ENCODE results near the gene USP13.

DNA sequence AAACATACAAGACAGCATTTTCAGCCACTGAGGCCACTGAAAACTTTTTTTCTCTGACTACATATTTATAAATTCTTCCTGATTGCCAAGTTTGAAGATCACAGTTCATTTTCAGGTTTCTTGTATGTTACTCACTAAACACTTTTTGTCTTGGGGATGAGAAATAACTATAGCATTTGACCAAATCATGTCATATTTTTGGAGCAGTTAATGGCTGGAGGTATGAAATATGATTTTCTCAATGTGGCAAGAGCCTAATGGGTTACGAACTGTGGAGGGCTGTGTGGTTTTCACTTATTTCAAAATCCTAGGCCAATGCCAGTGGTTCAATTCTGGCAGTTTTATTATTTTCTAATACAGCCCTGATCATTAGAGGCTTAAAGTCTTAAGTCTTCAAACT, 64.4 kb downstream of the USP13 start:
- TF ChIP-seq CEBPB (IDR thresholded peaks at IDR 0.05), result no peak
- TF ChIP-seq, protein P1, sequence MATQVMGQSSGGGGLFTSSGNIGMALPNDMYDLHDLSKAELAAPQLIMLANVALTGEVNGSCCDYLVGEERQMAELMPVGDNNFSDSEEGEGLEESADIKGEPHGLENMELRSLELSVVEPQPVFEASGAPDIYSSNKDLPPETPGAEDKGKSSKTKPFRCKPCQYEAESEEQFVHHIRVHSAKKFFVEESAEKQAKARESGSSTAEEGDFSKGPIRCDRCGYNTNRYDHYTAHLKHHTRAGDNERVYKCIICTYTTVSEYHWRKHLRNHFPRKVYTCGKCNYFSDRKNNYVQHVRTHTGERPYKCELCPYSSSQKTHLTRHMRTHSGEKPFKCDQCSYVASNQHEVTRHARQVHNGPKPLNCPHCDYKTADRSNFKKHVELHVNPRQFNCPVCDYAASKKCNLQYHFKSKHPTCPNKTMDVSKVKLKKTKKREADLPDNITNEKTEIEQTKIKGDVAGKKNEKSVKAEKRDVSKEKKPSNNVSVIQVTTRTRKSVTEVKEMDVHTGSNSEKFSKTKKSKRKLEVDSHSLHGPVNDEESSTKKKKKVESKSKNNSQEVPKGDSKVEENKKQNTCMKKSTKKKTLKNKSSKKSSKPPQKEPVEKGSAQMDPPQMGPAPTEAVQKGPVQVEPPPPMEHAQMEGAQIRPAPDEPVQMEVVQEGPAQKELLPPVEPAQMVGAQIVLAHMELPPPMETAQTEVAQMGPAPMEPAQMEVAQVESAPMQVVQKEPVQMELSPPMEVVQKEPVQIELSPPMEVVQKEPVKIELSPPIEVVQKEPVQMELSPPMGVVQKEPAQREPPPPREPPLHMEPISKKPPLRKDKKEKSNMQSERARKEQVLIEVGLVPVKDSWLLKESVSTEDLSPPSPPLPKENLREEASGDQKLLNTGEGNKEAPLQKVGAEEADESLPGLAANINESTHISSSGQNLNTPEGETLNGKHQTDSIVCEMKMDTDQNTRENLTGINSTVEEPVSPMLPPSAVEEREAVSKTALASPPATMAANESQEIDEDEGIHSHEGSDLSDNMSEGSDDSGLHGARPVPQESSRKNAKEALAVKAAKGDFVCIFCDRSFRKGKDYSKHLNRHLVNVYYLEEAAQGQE (IDR thresholded peaks at IDR 0.05; ENCODE audit: low read depth), result no peak
- no peak for TF ChIP-seq TAF1 (IDR thresholded peaks at IDR 0.05; ENCODE audit: low read depth)
- TF ChIP-seq EP300 (IDR thresholded peaks at IDR 0.05; ENCODE audit: borderline replicate concordance), result no peak
- TF ChIP-seq, protein P2, sequence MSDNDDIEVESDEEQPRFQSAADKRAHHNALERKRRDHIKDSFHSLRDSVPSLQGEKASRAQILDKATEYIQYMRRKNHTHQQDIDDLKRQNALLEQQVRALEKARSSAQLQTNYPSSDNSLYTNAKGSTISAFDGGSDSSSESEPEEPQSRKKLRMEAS (IDR thresholded peaks at IDR 0.05), result no peak
- no peak for TF ChIP-seq NFIC (IDR thresholded peaks at IDR 0.05)
- no peak for TF ChIP-seq TCF12 (IDR thresholded peaks at IDR 0.05; ENCODE audit: low read depth)
- TF ChIP-seq, protein P3, sequence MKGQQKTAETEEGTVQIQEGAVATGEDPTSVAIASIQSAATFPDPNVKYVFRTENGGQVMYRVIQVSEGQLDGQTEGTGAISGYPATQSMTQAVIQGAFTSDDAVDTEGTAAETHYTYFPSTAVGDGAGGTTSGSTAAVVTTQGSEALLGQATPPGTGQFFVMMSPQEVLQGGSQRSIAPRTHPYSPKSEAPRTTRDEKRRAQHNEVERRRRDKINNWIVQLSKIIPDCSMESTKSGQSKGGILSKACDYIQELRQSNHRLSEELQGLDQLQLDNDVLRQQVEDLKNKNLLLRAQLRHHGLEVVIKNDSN (IDR thresholded peaks at IDR 0.05), result no peak
- no peak for TF ChIP-seq YY1 (IDR thresholded peaks at IDR 0.05; ENCODE audit: low read depth)

All from Ishikawa (cell line).